ENCODE results near the gene RBM39. TPM values are rescaled to one million over a fixed set of nuclear protein-coding genes. Genes with fewer than 3 reads are reported as not detected.

Gene RBM39
- total RNA-seq, 2 experiments from 2014 or later = 303 to 307 TPM

GRCh38 chr20:35664466-35665206 is 77.4 kb downstream of the RBM39 start, which contains the start of the genes CPNE1 and RBM12:
Gene CPNE1 (minus strand): TSS chr20:35664900. CDS start chr20:35632923, 31,977 bp downstream.
Gene RBM12 (minus strand): TSS chr20:35664900. CDS start chr20:35655322, 9,578 bp downstream.
- ChIA-PET POLR2A (interaction anchor here (0.6 to 5.7 kb wide), 10 partner anchors 37 to 880 kb away, joined by 3 to 77 read pairs (median 5); partner anchors contain the start of genes ERGIC3, RBM39 and SPAG4), CTCF (interaction anchor here (1.2 to 2.0 kb wide), 4 partner anchors 16 to 289 kb away, joined by 3 to 15 read pairs (median 8); partner anchors contain the start of genes SCAND1 and SPAG4)

GRCh38 chr20:35663516-35664465 is 78.3 kb downstream of the RBM39 start:
- ChIA-PET POLR2A (interaction anchor here (0.9 to 5.7 kb wide), 9 partner anchors 36 to 290 kb away, joined by 3 to 77 read pairs (median 5); partner anchors contain the start of genes ERGIC3, NFS1, RBM39 and ROMO1), CTCF (interaction anchor here (1.2 to 2.0 kb wide), 4 partner anchors 15 to 290 kb away, joined by 3 to 15 read pairs (median 8); partner anchors contain the start of genes SCAND1 and SPAG4)

GRCh38 chr20:35662551-35662950 is 79.5 kb downstream of the RBM39 start:
- CTCF ChIA-PET = interaction anchor here (1.8 to 2.1 kb wide), 2 partner anchors 43 to 291 kb away, joined by 5 to 6 read pairs; partner anchors contain the start of gene SCAND1
- POLR2A ChIA-PET = interaction anchor here (2.6 to 5.7 kb wide), 2 partner anchors 44 to 80 kb away, joined by 31 to 77 read pairs; partner anchors contain the start of genes RBM39 and SPAG4

DNA sequence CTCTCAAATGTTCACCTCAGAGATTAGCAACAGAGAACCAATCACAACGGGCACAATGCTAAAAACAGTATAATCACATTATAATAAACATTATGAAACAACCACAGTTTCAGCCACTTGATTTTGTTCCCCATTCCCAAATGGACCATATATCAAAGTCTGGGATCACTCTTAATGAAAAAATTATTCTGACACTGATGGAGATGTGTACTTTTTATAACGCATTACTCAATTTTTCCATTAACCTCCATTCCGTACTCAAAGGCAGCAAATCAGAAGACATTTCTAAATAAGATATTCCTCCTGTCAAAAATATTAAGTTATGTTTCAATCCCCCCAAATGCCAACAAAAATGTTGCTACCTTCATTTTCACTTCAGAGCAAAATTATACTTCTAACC is 80.2 kb downstream of the RBM39 start:
- ChIA-PET CTCF (interaction anchor here (1.0 to 2.1 kb wide), 4 partner anchors 42 to 292 kb away, joined by 3 to 6 read pairs (median 4); partner anchors contain the start of genes SCAND1 and SPAG4), POLR2A (interaction anchor here (0.7 to 5.7 kb wide), 3 partner anchors 14 to 107 kb away, joined by 4 to 77 read pairs (median 5); partner anchors contain the start of gene SPAG4)

GRCh38 chr20:35661053-35661452 is 81.0 kb downstream of the RBM39 start:
- ChIA-PET POLR2A (interaction anchor here (0.5 to 5.7 kb wide), 5 partner anchors 13 to 1518 kb away, joined by 3 to 77 read pairs (median 4); partner anchors contain the start of genes MROH8, RPN2 and SPAG4), CTCF (interaction anchor here (0.9 to 2.1 kb wide), 6 partner anchors 40 to 293 kb away, joined by 3 to 6 read pairs (median 3); partner anchors contain the start of genes SCAND1 and SPAG4)

DNA sequence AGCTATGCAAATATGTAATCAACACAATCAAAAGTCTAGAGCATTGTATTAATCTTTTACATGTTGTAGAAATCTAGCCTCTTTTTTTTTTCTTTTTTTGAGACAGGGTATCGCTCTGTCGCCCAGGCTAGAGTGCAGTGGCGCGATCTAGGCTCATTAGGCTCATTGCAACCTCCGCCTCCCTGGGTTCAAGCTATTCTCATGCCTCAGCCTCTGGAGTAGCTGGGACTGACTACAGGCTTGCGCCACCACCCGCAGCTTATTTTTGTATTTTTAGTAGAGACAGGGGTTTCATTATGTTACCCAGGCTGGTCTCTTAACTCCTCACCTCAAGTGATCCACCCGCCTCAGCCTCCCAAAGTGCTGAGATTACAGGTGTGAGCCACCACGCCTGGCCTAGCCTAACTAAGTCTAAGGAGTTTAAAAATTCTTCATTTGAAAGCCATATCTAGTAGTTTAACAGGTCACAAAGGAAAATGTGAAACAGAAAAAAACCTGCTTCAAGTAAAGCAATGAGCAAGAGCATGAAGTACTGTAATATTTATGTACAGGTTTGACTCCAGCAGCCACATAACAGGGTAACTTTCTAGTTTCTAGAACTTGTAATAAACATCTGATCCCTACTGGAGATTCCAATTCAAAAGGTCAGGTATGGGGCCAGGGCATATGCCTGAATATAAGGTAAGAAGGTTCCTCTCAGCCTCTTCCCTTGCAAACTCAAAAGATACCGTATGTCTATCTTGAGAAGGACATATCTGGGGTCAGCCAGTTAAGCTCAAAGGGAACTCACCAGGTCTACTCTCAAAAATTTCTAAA is 81.7 kb downstream of the RBM39 start:
- CTCF ChIA-PET = interaction anchor here (0.9 to 2.1 kb wide), 4 partner anchors 39 to 45 kb away, joined by 3 to 6 read pairs (median 4); partner anchors contain the start of gene SPAG4
- POLR2A ChIA-PET = interaction anchor here (0.5 to 5.7 kb wide), 5 partner anchors 42 to 1519 kb away, joined by 3 to 77 read pairs (median 3); partner anchors contain the start of genes MROH8, RPN2 and SPAG4

DNA sequence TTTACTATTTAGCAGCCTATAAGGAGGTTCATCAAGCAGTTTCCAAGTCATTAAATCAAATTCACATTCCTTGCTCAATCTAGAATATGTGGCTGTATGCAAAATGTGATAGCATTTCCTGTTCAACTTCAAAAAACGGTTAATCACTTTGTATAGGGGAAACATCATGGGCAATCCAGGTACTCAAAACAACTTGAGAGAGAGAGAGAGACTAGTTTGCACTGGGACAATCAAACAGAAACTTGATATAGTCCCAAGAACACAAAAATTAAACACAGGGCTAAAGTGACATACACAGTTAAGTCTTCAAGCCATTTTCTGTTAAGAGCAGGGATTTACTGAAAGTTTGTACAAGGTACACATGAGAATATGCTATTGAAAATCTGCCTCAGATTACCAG is 84.8 kb downstream of the RBM39 start:
- POLR2A ChIA-PET = no interaction called here
- CTCF ChIA-PET = no interaction called here

- POLR2A ChIA-PET = no interaction called here
- CTCF ChIA-PET = no interaction called here
These were observed 87.6 kb downstream of the RBM39 start for GRCh38 chr20:35654415-35654814.

- ChIA-PET POLR2A (interaction anchor here (0.6 kb wide), 1 partner anchor 85 kb away, joined by 3 read pairs; no protein-coding TSS in a partner anchor), CTCF (no interaction called here)
These were observed 88.2 kb downstream of the RBM39 start for GRCh38 chr20:35653893-35654292.

Other genes starting within 250 kb of the RBM39 start
- gene C20orf173, start 212.6 kb downstream of the RBM39 start, total RNA-seq = not detected
- gene ERGIC3, start 200.2 kb downstream of the RBM39 start, total RNA-seq = 100 to 1,000 TPM; 132 to 141 TPM
- 1 to 10 TPM; 3.5 to 4.7 TPM for gene SPAG4, start 126.4 kb downstream of the RBM39 start, total RNA-seq
- gene CPNE1, start 77.4 kb downstream of the RBM39 start, total RNA-seq = 100 to 1,000 TPM; 255 to 267 TPM
- 100 to 1,000 TPM; 113 to 121 TPM for gene RBM12, start 77.4 kb downstream of the RBM39 start, total RNA-seq
- 10 to 100 TPM; 38.9 to 42.7 TPM for gene NFS1, start 42.9 kb downstream of the RBM39 start, total RNA-seq
- 100 to 1,000 TPM; 136 to 141 TPM for gene ROMO1, start 42.9 kb downstream of the RBM39 start, total RNA-seq
- gene PHF20, start 29.8 kb upstream of the RBM39 start, total RNA-seq = 10 to 100 TPM; 55.9 to 57.3 TPM
- gene SCAND1, start 212.2 kb upstream of the RBM39 start, total RNA-seq = 10 to 100 TPM; 45.0 to 47.2 TPM
- gene CNBD2, start 226.3 kb upstream of the RBM39 start, total RNA-seq = 1 to 10 TPM; 3.4 to 3.6 TPM

Measured in activated CD8-positive, alpha-beta memory T cell treated with anti-CD3 and anti-CD28 coated beads for 36 hours (primary cell).